ENCODE results near the gene BANP.

DNA sequence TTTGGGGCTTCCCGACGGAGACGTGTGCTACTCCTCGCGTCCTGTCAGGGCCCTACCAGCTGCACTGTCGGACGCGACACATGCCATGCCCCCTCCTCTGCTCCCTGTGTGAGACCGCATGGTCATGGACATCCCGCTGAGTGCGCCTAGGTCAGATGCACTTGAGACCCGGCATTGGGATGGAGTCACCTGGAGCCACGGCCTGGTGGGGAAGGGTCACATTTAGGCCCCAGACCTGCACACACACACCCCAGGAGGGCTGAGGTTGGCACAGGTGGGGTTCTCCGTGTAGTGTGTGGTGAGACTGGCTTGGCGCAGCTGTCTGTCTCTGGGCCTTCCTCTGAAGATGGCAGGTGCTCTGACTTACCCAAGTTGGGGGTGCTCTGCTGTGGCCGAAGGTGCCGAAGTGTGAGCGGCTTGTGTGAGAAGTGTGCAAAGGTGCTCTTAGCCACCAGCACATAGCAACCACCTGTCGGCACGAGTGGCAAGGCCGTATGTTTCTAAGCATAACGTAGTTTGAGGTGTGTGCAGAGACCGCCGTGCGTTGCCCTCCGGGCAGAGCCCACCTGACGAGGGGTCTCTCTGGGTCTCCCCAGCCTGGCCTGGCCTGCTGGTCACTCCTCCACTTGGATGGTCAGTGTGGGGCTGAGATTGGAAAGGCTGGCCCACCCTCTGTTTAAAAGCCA is 108.6 kb downstream of the BANP start:
- TF ChIP-seq, protein P1, sequence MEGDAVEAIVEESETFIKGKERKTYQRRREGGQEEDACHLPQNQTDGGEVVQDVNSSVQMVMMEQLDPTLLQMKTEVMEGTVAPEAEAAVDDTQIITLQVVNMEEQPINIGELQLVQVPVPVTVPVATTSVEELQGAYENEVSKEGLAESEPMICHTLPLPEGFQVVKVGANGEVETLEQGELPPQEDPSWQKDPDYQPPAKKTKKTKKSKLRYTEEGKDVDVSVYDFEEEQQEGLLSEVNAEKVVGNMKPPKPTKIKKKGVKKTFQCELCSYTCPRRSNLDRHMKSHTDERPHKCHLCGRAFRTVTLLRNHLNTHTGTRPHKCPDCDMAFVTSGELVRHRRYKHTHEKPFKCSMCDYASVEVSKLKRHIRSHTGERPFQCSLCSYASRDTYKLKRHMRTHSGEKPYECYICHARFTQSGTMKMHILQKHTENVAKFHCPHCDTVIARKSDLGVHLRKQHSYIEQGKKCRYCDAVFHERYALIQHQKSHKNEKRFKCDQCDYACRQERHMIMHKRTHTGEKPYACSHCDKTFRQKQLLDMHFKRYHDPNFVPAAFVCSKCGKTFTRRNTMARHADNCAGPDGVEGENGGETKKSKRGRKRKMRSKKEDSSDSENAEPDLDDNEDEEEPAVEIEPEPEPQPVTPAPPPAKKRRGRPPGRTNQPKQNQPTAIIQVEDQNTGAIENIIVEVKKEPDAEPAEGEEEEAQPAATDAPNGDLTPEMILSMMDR (IDR thresholded peaks at IDR 0.05), result no peak
- TF ChIP-seq ZNF232 (CRISPR knock-in tag; IDR thresholded peaks at IDR 0.05) (no peak), CREB1 (CRISPR knock-in tag; IDR thresholded peaks at IDR 0.05) (no peak)
- TF ChIP-seq, protein P2, sequence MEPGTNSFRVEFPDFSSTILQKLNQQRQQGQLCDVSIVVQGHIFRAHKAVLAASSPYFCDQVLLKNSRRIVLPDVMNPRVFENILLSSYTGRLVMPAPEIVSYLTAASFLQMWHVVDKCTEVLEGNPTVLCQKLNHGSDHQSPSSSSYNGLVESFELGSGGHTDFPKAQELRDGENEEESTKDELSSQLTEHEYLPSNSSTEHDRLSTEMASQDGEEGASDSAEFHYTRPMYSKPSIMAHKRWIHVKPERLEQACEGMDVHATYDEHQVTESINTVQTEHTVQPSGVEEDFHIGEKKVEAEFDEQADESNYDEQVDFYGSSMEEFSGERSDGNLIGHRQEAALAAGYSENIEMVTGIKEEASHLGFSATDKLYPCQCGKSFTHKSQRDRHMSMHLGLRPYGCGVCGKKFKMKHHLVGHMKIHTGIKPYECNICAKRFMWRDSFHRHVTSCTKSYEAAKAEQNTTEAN (CRISPR knock-in tag; IDR thresholded peaks at IDR 0.05), result no peak
- TF ChIP-seq, protein P3, sequence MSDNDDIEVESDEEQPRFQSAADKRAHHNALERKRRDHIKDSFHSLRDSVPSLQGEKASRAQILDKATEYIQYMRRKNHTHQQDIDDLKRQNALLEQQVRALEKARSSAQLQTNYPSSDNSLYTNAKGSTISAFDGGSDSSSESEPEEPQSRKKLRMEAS (CRISPR knock-in tag; IDR thresholded peaks at IDR 0.05), result no peak

Data from WTC11 (cell line).